Neural progenitor cell (in vitro differentiated cells): ENCODE data around the gene MIF4GD.

Experiments
- CTCF ChIP-seq: fragments of 200-600 bp; sonication (generic); IDR thresholded peaks from 2 replicates; pipeline ENCODE4 v1.5.1; 2017; ENCODE audit warnings: antibody characterized with exemption, mild to moderate bottlenecking
- EZH2 ChIP-seq: fragments of 200-600 bp; sonication (generic); IDR thresholded peaks from 2 replicates; pipeline ENCODE4 v1.6.1; 2017; ENCODE audit warnings: antibody characterized with exemption, mild to moderate bottlenecking, moderate library complexity

- peak; percentile 29 for TF ChIP-seq CTCF
- no peak for TF ChIP-seq EZH2
Measured at GRCh38 chr17:75260641-75261335, 10.2 kb downstream of the MIF4GD start.
